GM23338 (cell line): ENCODE results near the gene CTNNA2. TPM values are rescaled to one million over a fixed set of nuclear protein-coding genes. Genes with fewer than 3 reads are reported as not detected.

ENCODE experiments used
- ATAC-seq: fragments of 200-7000 bp; cut with Tn5 transposase; 3 replicates; pipeline ENCODE4 v1.9.1; 2020
- DNase-seq: peaks from one replicate; pipeline ENCODE4 v3.0.0-alpha.2; 2015; ENCODE audit warnings: low spot score
- H2AFZ ChIP-seq: fragments of 200-600 bp; sonication (generic); 2 replicates; pipeline ENCODE4 v1.8.0; 2016; ENCODE audit warnings: antibody characterized with exemption, mild to moderate bottlenecking, moderate library complexity
- H3F3A ChIP-seq: fragments of 200-600 bp; sonication (generic); replicated peaks from 2 replicates; pipeline ENCODE4 v1.8.0; 2017; ENCODE audit warnings: antibody characterized with exemption, mixed run types, low read depth
- H3K27ac ChIP-seq: fragments of 200-600 bp; sonication (generic); 2 replicates; pipeline ENCODE4 v1.6.1; 2016; ENCODE audit warnings: low read depth
- H3K27me3 ChIP-seq: fragments of 200-600 bp; sonication (generic); 2 replicates; pipeline ENCODE4 v1.8.0; 2016; ENCODE audit warnings: mild to moderate bottlenecking, mixed run types, moderate library complexity; ENCODE audit not compliant: insufficient read depth
- H3K36me3 ChIP-seq: fragments of 200-600 bp; sonication (generic); 2 replicates; pipeline ENCODE4 v1.8.0; 2016; ENCODE audit warnings: mild to moderate bottlenecking; ENCODE audit not compliant: insufficient read depth
- H3K4me1 ChIP-seq: fragments of 200-600 bp; sonication (generic); 2 replicates; pipeline ENCODE4 v1.8.0; 2016; ENCODE audit warnings: mild to moderate bottlenecking, moderate library complexity; ENCODE audit not compliant: insufficient read depth
- H3K4me2 ChIP-seq: fragments of 200-600 bp; sonication (generic); 2 replicates; pipeline ENCODE4 v1.7.1; 2017; ENCODE audit warnings: mixed run types
- H3K4me3 ChIP-seq: fragments of 200-600 bp; sonication (generic); 2 replicates; pipeline ENCODE4 v1.6.1; 2016; ENCODE audit warnings: mixed run types
- H3K79me2 ChIP-seq: fragments of 200-600 bp; sonication (generic); replicated peaks from 2 replicates; pipeline ENCODE4 v1.8.0; 2017; ENCODE audit warnings: mild to moderate bottlenecking; ENCODE audit not compliant: insufficient read depth
- H3K9me2 ChIP-seq: fragments of 200-600 bp; sonication (generic); 2 replicates; pipeline ENCODE4 v1.8.0; 2017; ENCODE audit not compliant: insufficient read depth
- H4K20me1 ChIP-seq: fragments of 200-600 bp; sonication (generic); replicated peaks from 2 replicates; pipeline ENCODE4 v1.8.0; 2017; ENCODE audit warnings: mild to moderate bottlenecking; ENCODE audit not compliant: insufficient read depth
- H3K27ac Mint-ChIP-seq: 2 replicates; pipeline ENCODE4 v1.8.0; 2020; ENCODE audit warnings: inconsistent platforms, mild to moderate bottlenecking, moderate library complexity, mixed read lengths
- H3K27me3 Mint-ChIP-seq: 3 replicates; pipeline ENCODE4 v1.8.0; 2022; ENCODE audit warnings: low read depth, mild to moderate bottlenecking, moderate library complexity, mixed read lengths, inconsistent platforms; ENCODE audit not compliant: insufficient read depth, poor library complexity
- H3K36me3 Mint-ChIP-seq: 3 replicates; pipeline ENCODE4 v1.8.0; 2021; ENCODE audit warnings: low read depth, mild to moderate bottlenecking, inconsistent platforms, moderate library complexity, mixed read lengths
- H3K4me1 Mint-ChIP-seq: 3 replicates; pipeline ENCODE4 v1.8.0; 2020; ENCODE audit warnings: mild to moderate bottlenecking, inconsistent platforms, mixed read lengths
- H3K4me3 Mint-ChIP-seq: 3 replicates; pipeline ENCODE4 v1.8.0; 2021; ENCODE audit warnings: moderate library complexity, mild to moderate bottlenecking, inconsistent platforms, mixed read lengths
- H3K9me3 Mint-ChIP-seq: 3 replicates; pipeline ENCODE4 v1.8.0; 2020; ENCODE audit warnings: moderate library complexity, mild to moderate bottlenecking, inconsistent platforms, mixed read lengths
- CREB1 ChIP-seq: fragments of 250-450 bp; sonication (Bioruptor Pico); IDR thresholded peaks from 2 replicates; pipeline ENCODE4 v1.5.0; 2020; ENCODE audit warnings: low read depth, mild to moderate bottlenecking, moderate library complexity
- EZH2 ChIP-seq: fragments of 200-600 bp; sonication (generic); IDR thresholded peaks from one replicate; pipeline ENCODE4 v1.8.0; 2017; ENCODE audit warnings: antibody characterized with exemption, mild to moderate bottlenecking, low read depth; ENCODE audit not compliant: unreplicated experiment
- EZH2phosphoT487 ChIP-seq: fragments of 200-600 bp; sonication (generic); IDR thresholded peaks from one replicate; pipeline ENCODE4 v1.8.1; 2018; ENCODE audit warnings: antibody characterized with exemption; ENCODE audit not compliant: unreplicated experiment
- JUNB ChIP-seq: IDR thresholded peaks from one replicate; pipeline ENCODE4 v1.6.1; 2016; ENCODE audit warnings: antibody characterized with exemption; ENCODE audit not compliant: unreplicated experiment
- NANOG ChIP-seq: IDR thresholded peaks from 2 replicates; pipeline ENCODE4 v1.6.1; 2016; ENCODE audit warnings: antibody characterized with exemption, borderline replicate concordance
- POLR2AphosphoS5 ChIP-seq: IDR thresholded peaks from 2 replicates; pipeline ENCODE4 v1.6.1; 2016; ENCODE audit warnings: antibody characterized with exemption, low read depth
- REST ChIP-seq: IDR thresholded peaks from one replicate; pipeline ENCODE4 v1.6.1; 2018; ENCODE audit warnings: antibody characterized with exemption; ENCODE audit not compliant: unreplicated experiment
- STAT1 ChIP-seq: IDR thresholded peaks from one replicate; pipeline ENCODE4 v1.6.1; 2016; ENCODE audit warnings: antibody characterized with exemption; ENCODE audit not compliant: unreplicated experiment
- ZNF114 ChIP-seq: fragments of 250-450 bp; sonication (Bioruptor Pico); IDR thresholded peaks from 2 replicates; pipeline ENCODE4 v1.5.0; 2020; ENCODE audit warnings: mild to moderate bottlenecking, moderate library complexity
- ZNF331 ChIP-seq: fragments of 250-450 bp; sonication (Bioruptor Pico); IDR thresholded peaks from 2 replicates; pipeline ENCODE4 v1.5.0; 2020; ENCODE audit warnings: low read depth, mild to moderate bottlenecking, moderate library complexity
- polyA plus RNA-seq: library from polyadenylated mRNA; unstranded; fragments of >200 nt; fragmentation: Nextera tagmentation; extraction: Ambion mirVana; gene quantifications from 2 replicates; pipeline ENCODE4 v1.2.1, GENCODE V29; 2016
- total RNA-seq: library from RNA; depleted of rRNA; stranded (reverse); fragments of >200 nt; shearing (Covaris generic); gene quantifications from 2 replicates; pipeline ENCODE4 v1.2.3, GENCODE V29; 2014
- TF ChIP-seq, protein P1 (sequence below), 2 experiments: fragments of 200-600 bp in 1 of 2; sonication (generic) in 1 of 2; conservative IDR thresholded peaks; 2 replicates each; pipeline versions ENCODE4 v1.5.1 to v1.6.1; 2016 to 2017; ENCODE audit warnings: antibody characterized with exemption in 2 of 2, low read depth in 2 of 2, mild to moderate bottlenecking in 2 of 2, moderate library complexity in 1 of 2
- TF ChIP-seq, protein P2 (sequence below): fragments of 250-450 bp; sonication (Bioruptor Pico); IDR thresholded peaks from 2 replicates; pipeline ENCODE4 v1.5.0; 2020; ENCODE audit warnings: mild to moderate bottlenecking, moderate library complexity
- TF ChIP-seq, protein P3 (sequence below): IDR thresholded peaks from 2 replicates; pipeline ENCODE4 v1.6.1; 2016; ENCODE audit warnings: antibody characterized with exemption

The CTNNA2 gene
- total and polyA plus RNA-seq, 2 experiments from 2014 or later: 6.4 to 15.6 TPM

DNA sequence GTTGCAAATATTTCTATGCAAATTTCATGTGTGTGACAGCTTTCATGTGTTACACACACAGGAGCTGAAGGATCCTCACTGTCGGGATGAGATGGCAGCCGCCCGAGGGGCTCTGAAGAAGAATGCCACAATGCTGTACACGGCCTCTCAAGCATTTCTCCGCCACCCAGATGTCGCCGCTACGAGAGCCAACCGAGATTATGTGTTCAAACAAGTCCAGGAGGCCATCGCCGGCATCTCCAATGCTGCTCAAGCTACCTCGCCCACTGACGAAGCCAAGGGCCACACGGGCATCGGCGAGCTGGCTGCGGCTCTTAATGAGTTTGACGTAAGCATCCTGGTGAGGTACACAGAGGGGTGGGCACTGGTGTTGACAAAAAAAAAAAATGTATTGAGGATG lies 361.2 kb downstream of the CTNNA2 start:
- no peak overlapping the region for H3K27ac ChIP-seq
- peaks cover 6% of the 10 kb centered on the region; the same call in 2 of the 3 replicates for H3K36me3 Mint-ChIP-seq
- ATAC-seq (no peak), DNase-seq (no peak)
- H3K4me3 Mint-ChIP-seq: no peak overlapping the region
- H3K36me3 ChIP-seq: no peaks in the 10 kb centered on the region
- H3K4me3 ChIP-seq: no peak overlapping the region
- TF ChIP-seq NANOG (no peak), CREB1 (no peak), ZNF114 (no peak), EZH2phosphoT487 (no peak), STAT1 (no peak), EZH2 (no peak), POLR2AphosphoS5 (no peak), REST (no peak), ZNF331 (CRISPR knock-in tag) (no peak), JUNB (no peak)
- TF ChIP-seq, protein P1, sequence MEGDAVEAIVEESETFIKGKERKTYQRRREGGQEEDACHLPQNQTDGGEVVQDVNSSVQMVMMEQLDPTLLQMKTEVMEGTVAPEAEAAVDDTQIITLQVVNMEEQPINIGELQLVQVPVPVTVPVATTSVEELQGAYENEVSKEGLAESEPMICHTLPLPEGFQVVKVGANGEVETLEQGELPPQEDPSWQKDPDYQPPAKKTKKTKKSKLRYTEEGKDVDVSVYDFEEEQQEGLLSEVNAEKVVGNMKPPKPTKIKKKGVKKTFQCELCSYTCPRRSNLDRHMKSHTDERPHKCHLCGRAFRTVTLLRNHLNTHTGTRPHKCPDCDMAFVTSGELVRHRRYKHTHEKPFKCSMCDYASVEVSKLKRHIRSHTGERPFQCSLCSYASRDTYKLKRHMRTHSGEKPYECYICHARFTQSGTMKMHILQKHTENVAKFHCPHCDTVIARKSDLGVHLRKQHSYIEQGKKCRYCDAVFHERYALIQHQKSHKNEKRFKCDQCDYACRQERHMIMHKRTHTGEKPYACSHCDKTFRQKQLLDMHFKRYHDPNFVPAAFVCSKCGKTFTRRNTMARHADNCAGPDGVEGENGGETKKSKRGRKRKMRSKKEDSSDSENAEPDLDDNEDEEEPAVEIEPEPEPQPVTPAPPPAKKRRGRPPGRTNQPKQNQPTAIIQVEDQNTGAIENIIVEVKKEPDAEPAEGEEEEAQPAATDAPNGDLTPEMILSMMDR (conservative IDR thresholded peaks at IDR 0.05; ENCODE audit: low read depth in 2 of 2): no peak
- TF ChIP-seq, protein P2, sequence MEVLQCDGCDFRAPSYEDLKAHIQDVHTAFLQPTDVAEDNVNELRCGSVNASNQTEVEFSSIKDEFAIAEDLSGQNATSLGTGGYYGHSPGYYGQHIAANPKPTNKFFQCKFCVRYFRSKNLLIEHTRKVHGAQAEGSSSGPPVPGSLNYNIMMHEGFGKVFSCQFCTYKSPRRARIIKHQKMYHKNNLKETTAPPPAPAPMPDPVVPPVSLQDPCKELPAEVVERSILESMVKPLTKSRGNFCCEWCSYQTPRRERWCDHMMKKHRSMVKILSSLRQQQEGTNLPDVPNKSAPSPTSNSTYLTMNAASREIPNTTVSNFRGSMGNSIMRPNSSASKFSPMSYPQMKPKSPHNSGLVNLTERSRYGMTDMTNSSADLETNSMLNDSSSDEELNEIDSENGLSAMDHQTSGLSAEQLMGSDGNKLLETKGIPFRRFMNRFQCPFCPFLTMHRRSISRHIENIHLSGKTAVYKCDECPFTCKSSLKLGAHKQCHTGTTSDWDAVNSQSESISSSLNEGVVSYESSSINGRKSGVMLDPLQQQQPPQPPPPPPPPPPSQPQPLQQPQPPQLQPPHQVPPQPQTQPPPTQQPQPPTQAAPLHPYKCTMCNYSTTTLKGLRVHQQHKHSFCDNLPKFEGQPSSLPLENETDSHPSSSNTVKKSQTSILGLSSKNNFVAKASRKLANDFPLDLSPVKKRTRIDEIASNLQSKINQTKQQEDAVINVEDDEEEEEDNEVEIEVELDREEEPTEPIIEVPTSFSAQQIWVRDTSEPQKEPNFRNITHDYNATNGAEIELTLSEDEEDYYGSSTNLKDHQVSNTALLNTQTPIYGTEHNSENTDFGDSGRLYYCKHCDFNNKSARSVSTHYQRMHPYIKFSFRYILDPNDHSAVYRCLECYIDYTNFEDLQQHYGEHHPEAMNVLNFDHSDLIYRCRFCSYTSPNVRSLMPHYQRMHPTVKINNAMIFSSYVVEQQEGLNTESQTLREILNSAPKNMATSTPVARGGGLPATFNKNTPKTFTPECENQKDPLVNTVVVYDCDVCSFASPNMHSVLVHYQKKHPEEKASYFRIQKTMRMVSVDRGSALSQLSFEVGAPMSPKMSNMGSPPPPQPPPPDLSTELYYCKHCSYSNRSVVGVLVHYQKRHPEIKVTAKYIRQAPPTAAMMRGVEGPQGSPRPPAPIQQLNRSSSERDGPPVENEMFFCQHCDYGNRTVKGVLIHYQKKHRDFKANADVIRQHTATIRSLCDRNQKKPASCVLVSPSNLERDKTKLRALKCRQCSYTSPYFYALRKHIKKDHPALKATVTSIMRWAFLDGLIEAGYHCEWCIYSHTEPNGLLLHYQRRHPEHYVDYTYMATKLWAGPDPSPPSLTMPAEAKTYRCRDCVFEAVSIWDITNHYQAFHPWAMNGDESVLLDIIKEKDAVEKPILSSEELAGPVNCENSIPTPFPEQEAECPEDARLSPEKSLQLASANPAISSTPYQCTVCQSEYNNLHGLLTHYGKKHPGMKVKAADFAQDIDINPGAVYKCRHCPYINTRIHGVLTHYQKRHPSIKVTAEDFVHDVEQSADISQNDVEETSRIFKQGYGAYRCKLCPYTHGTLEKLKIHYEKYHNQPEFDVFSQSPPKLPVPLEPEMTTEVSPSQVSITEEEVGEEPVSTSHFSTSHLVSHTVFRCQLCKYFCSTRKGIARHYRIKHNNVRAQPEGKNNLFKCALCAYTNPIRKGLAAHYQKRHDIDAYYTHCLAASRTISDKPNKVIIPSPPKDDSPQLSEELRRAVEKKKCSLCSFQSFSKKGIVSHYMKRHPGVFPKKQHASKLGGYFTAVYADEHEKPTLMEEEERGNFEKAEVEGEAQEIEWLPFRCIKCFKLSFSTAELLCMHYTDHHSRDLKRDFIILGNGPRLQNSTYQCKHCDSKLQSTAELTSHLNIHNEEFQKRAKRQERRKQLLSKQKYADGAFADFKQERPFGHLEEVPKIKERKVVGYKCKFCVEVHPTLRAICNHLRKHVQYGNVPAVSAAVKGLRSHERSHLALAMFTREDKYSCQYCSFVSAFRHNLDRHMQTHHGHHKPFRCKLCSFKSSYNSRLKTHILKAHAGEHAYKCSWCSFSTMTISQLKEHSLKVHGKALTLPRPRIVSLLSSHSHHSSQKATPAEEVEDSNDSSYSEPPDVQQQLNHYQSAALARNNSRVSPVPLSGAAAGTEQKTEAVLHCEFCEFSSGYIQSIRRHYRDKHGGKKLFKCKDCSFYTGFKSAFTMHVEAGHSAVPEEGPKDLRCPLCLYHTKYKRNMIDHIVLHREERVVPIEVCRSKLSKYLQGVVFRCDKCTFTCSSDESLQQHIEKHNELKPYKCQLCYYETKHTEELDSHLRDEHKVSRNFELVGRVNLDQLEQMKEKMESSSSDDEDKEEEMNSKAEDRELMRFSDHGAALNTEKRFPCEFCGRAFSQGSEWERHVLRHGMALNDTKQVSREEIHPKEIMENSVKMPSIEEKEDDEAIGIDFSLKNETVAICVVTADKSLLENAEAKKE (CRISPR knock-in tag): no peak
- TF ChIP-seq, protein P3, sequence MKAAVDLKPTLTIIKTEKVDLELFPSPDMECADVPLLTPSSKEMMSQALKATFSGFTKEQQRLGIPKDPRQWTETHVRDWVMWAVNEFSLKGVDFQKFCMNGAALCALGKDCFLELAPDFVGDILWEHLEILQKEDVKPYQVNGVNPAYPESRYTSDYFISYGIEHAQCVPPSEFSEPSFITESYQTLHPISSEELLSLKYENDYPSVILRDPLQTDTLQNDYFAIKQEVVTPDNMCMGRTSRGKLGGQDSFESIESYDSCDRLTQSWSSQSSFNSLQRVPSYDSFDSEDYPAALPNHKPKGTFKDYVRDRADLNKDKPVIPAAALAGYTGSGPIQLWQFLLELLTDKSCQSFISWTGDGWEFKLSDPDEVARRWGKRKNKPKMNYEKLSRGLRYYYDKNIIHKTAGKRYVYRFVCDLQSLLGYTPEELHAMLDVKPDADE: no peak
- no peak overlapping the region for H2AFZ ChIP-seq
- H3K9me3 Mint-ChIP-seq: no peaks in the 10 kb centered on the region
- H3K27me3 ChIP-seq: no peaks in the 10 kb centered on the region
- no peaks in the 10 kb centered on the region for H3K27me3 Mint-ChIP-seq
- H3K4me2 ChIP-seq: no peak overlapping the region
- H3K9me2 ChIP-seq: peaks cover 7% of the 10 kb centered on the region
- no peaks in the 10 kb centered on the region for H4K20me1 ChIP-seq
- no peak overlapping the region for H3K27ac Mint-ChIP-seq
- no peaks in the 10 kb centered on the region for H3K4me1 ChIP-seq
- no peaks in the 10 kb centered on the region for H3F3A ChIP-seq
- no peaks in the 10 kb centered on the region for H3K4me1 Mint-ChIP-seq
- H3K79me2 ChIP-seq: no peaks in the 10 kb centered on the region
